HEK293 (cell line): Measurements from ENCODE around the gene GPATCH11.

Experiments used
- CTCF ChIA-PET: fragments of 350-600 bp; formaldehyde crosslinking; extraction: SDS; loops from one replicate; lab custom pipeline; 2021; ENCODE audit warnings: antibody characterized with exemption; lab: Yijun Ruan, JAX
- POLR2A ChIA-PET: fragments of 300-600 bp; formaldehyde crosslinking; extraction: SDS; loops from one replicate; lab custom pipeline; 2020; ENCODE audit warnings: antibody characterized with exemption, inconsistent platforms; lab: Yijun Ruan, JAX
- H3K27ac ChIP-seq: fragments of 200-500 bp; sonication (Bioruptor generic); 2 replicates; pipeline ENCODE4 v1.5.1; 2014; ENCODE audit warnings: low read depth, low read length, control low read depth, inconsistent platforms; ENCODE audit errors: extremely low read depth
- H3K36me3 ChIP-seq, 2 experiments: fragments of 200-500 bp in 1 of 2; sonication (Bioruptor generic) in 1 of 2; 1 replicate in 1 of 2; 2 replicates in 1 of 2; pipeline ENCODE4 v1.5.1; 2014 to 2017; ENCODE audit warnings: inconsistent platforms in 2 of 2, low read length in 2 of 2; ENCODE audit not compliant: control insufficient read depth in 2 of 2, insufficient read depth in 1 of 2
- H3K4me1 ChIP-seq: fragments of 200-500 bp; sonication (Bioruptor generic); 2 replicates; pipeline ENCODE4 v1.5.1; 2014; ENCODE audit warnings: mild to moderate bottlenecking, low read length, inconsistent platforms; ENCODE audit not compliant: control insufficient read depth, insufficient read depth
- H3K4me3 ChIP-seq: 2 replicates; pipeline ENCODE4 v1.5.1; 2011; ENCODE audit warnings: low read depth, mild to moderate bottlenecking, control low read depth, low read length, moderate library complexity
- H3K9me3 ChIP-seq: fragments of 200-500 bp; sonication (Bioruptor generic); 2 replicates; pipeline ENCODE4 v1.5.1; 2014; ENCODE audit warnings: low read depth, low read length, inconsistent platforms; ENCODE audit not compliant: control insufficient read depth, insufficient read depth
- BCL11B ChIP-seq: fragments of 450-650 bp; formaldehyde crosslinking; IDR thresholded peaks from 2 replicates; pipeline ENCODE4 v1.5.1; 2016; ENCODE audit warnings: low read depth, missing biosample characterization, missing genetic modification characterization
- ELK4 ChIP-seq: IDR thresholded peaks from 2 replicates; pipeline ENCODE4 v1.6.1; 2011; ENCODE audit warnings: mild to moderate bottlenecking, low read depth, low read length, borderline replicate concordance
- HIC1 ChIP-seq: fragments of 450-650 bp; formaldehyde crosslinking; IDR thresholded peaks from 2 replicates; pipeline ENCODE4 v1.5.1; 2016; ENCODE audit warnings: missing biosample characterization, missing genetic modification characterization
- IKZF3 ChIP-seq: fragments of 450-650 bp; IDR thresholded peaks from 2 replicates; pipeline ENCODE4 v1.5.0; 2018; ENCODE audit warnings: missing biosample characterization, mild to moderate bottlenecking, missing genetic modification characterization, moderate library complexity
- PBX3 ChIP-seq: sonication (generic); formaldehyde crosslinking; IDR thresholded peaks from 2 replicates; pipeline ENCODE4 v1.8.1; 2022; ENCODE audit warnings: mild to moderate bottlenecking, moderate library complexity, missing genetic modification reagents
- PRDM10 ChIP-seq: fragments of 450-650 bp; formaldehyde crosslinking; IDR thresholded peaks from 2 replicates; pipeline ENCODE4 v1.5.1; 2016; ENCODE audit warnings: missing biosample characterization, missing genetic modification characterization
- ZBTB8A ChIP-seq: fragments of 450-650 bp; formaldehyde crosslinking; IDR thresholded peaks from 2 replicates; pipeline ENCODE4 v1.5.1; 2016; ENCODE audit warnings: missing biosample characterization, missing genetic modification characterization
- ZFP41 ChIP-seq: fragments of 450-650 bp; formaldehyde crosslinking; IDR thresholded peaks from 2 replicates; pipeline ENCODE4 v1.5.1; 2016; ENCODE audit warnings: missing biosample characterization, missing genetic modification characterization, borderline replicate concordance
- ZNF114 ChIP-seq: fragments of 450-650 bp; formaldehyde crosslinking; IDR thresholded peaks from 2 replicates; pipeline ENCODE4 v1.5.0; 2017; ENCODE audit warnings: missing biosample characterization, missing genetic modification characterization
- ZNF155 ChIP-seq: fragments of 450-650 bp; formaldehyde crosslinking; IDR thresholded peaks from 2 replicates; pipeline ENCODE4 v1.5.1; 2016; ENCODE audit warnings: missing biosample characterization, missing genetic modification characterization
- ZNF174 ChIP-seq: fragments of 450-650 bp; formaldehyde crosslinking; IDR thresholded peaks from 2 replicates; pipeline ENCODE4 v1.5.0; 2017; ENCODE audit warnings: missing biosample characterization, mild to moderate bottlenecking, missing genetic modification characterization
- ZNF175 ChIP-seq: fragments of 450-650 bp; formaldehyde crosslinking; IDR thresholded peaks from 2 replicates; pipeline ENCODE4 v1.5.1; 2016; ENCODE audit warnings: missing biosample characterization, missing genetic modification characterization
- ZNF18 ChIP-seq: fragments of 450-650 bp; formaldehyde crosslinking; IDR thresholded peaks from 2 replicates; pipeline ENCODE4 v1.5.1; 2016; ENCODE audit warnings: missing biosample characterization, missing genetic modification characterization
- ZNF416 ChIP-seq: fragments of 450-650 bp; formaldehyde crosslinking; IDR thresholded peaks from 2 replicates; pipeline ENCODE4 v1.5.1; 2016; ENCODE audit warnings: missing biosample characterization, missing genetic modification characterization
- ZNF488 ChIP-seq: fragments of 450-650 bp; formaldehyde crosslinking; IDR thresholded peaks from 2 replicates; pipeline ENCODE4 v1.5.1; 2016; ENCODE audit warnings: missing biosample characterization, missing genetic modification characterization
- ZNF600 ChIP-seq: fragments of 450-650 bp; formaldehyde crosslinking; IDR thresholded peaks from 2 replicates; pipeline ENCODE4 v1.5.1; 2016; ENCODE audit warnings: missing biosample characterization, missing genetic modification characterization
- ZNF843 ChIP-seq: fragments of 450-650 bp; formaldehyde crosslinking; IDR thresholded peaks from 2 replicates; pipeline ENCODE4 v1.5.1; 2016; ENCODE audit warnings: missing biosample characterization, missing genetic modification characterization

GPATCH11 gene

GRCh38 chr2:37146062-37146461, 61.7 kb downstream of the GPATCH11 start:
- Histone ChIP-seq H3K36me3 (peaks cover 54 to 66% of the 10 kb centered on the region in 2 experiments), H3K4me1 (peaks cover 9% of the 10 kb centered on the region), H3K4me3 (no peak overlapping the region), H3K9me3 (no peaks in the 10 kb centered on the region), H3K27ac (no peak overlapping the region)
- POLR2A ChIA-PET: no interaction called here
- CTCF ChIA-PET: no interaction called here
- TF ChIP-seq IKZF3 (tag by site-specific recombination) (no peak), ZNF600 (tag by site-specific recombination) (no peak), PRDM10 (tag by site-specific recombination) (no peak), ZNF843 (tag by site-specific recombination) (no peak), ZNF114 (tag by site-specific recombination) (no peak), ZNF155 (tag by site-specific recombination) (no peak), ZNF488 (no peak), ZNF416 (tag by site-specific recombination) (no peak), ZBTB8A (tag by site-specific recombination) (no peak), ELK4 (no peak), BCL11B (tag by site-specific recombination) (no peak), ZNF18 (tag by site-specific recombination) (no peak), ZNF174 (tag by site-specific recombination) (no peak), HIC1 (tag by site-specific recombination) (no peak), PBX3 (CRISPR knock-in tag) (no peak), ZNF175 (tag by site-specific recombination) (no peak), ZFP41 (tag by site-specific recombination) (no peak)
